BLaER1 treated with 17β-estradiol and CSF1 and Interleukin-3, amounts not matched to agents 10 nM and 100 nM (cell line): Measurements from ENCODE around the gene ISOC2.
"Not testable (repeated sequence)": the region's sequence is repeated elsewhere in the genome, so short reads cannot be mapped to it uniquely, and the experiment has no call there.

Experiments used
- H3K27ac ChIP-seq, 11 experiments: shearing (Covaris generic); formaldehyde crosslinking; 2 replicates each; pipeline ENCODE4 v1.8.1; 2022
- H3K27me3 ChIP-seq, 11 experiments: shearing (Covaris generic); formaldehyde crosslinking; 2 replicates each; pipeline ENCODE4 v1.8.1; 2022
- H3K36me3 ChIP-seq, 11 experiments: shearing (Covaris generic); formaldehyde crosslinking; 2 replicates each; pipeline ENCODE4 v1.8.1; 2022
- H3K4me1 ChIP-seq, 10 experiments: shearing (Covaris generic); formaldehyde crosslinking; 2 replicates each; pipeline ENCODE4 v1.8.1; 2022
- H3K4me2 ChIP-seq, 11 experiments: shearing (Covaris generic); formaldehyde crosslinking; 2 replicates each; pipeline ENCODE4 v1.8.1; 2022
- H3K4me3 ChIP-seq, 10 experiments: shearing (Covaris generic); formaldehyde crosslinking; 2 replicates each; pipeline ENCODE4 v1.8.1; 2022
- H3K9ac ChIP-seq, 11 experiments: shearing (Covaris generic); formaldehyde crosslinking; 2 replicates each; pipeline ENCODE4 v1.8.1; 2022
- H3K9me3 ChIP-seq, 11 experiments: shearing (Covaris generic); formaldehyde crosslinking; replicated peaks in 1 of 11; 2 replicates each; pipeline ENCODE4 v1.8.1; 2022
- H4K20me1 ChIP-seq, 11 experiments: shearing (Covaris generic); formaldehyde crosslinking; 2 replicates each; pipeline ENCODE4 v1.8.1; 2022
- Cebpa-rat ChIP-seq, 11 experiments: shearing (Covaris generic); IDR thresholded peaks; 2 replicates each; pipeline ENCODE4 v1.8.1; 2022

ISOC2 gene

GRCh38 chr19:55452749-55453346 is 8.6 kb downstream of the ISOC2 start:
- peaks cover 0 to 9% (median 0%) of the 10 kb centered on the region in 11 experiments; a peak in 6 of 22 replicates for H3K9me3 ChIP-seq
- TF ChIP-seq Cebpa-rat (IDR thresholded peaks at IDR 0.05), result no peak
- H3K4me3 ChIP-seq, result peak overlapping the region; percentile 8 to 63 (median 54); a peak in 18 of 20 replicates
- peaks cover 43 to 65% (median 59%) of the 10 kb centered on the region in 11 experiments for H3K27me3 ChIP-seq
- peaks cover 10 to 37% (median 24%) of the 10 kb centered on the region in 11 experiments; a peak in 19 of 22 replicates for H3K36me3 ChIP-seq
- H3K27ac ChIP-seq, result no peak overlapping the region
- peak overlapping the region; percentile 80 to 96 (median 90) for H3K4me2 ChIP-seq
- H3K9ac ChIP-seq, result peak overlapping the region in 3 of 11 experiments; percentile 44 to 63 (median 59); a peak in 3 of 22 replicates
- H4K20me1 ChIP-seq, result peaks cover 0 to 65% (median 54%) of the 10 kb centered on the region in 11 experiments; a peak in 21 of 22 replicates
- H3K4me1 ChIP-seq, result peaks cover 8 to 19% (median 13%) of the 10 kb centered on the region in 10 experiments; a peak in 19 of 20 replicates

GRCh38 chr19:55451965-55452748 is 9.3 kb downstream of the ISOC2 start:
- H4K20me1 ChIP-seq, result peaks cover 0 to 64% (median 48%) of the 10 kb centered on the region in 11 experiments; a peak in 21 of 22 replicates
- H3K36me3 ChIP-seq, result peaks cover 10 to 37% (median 24%) of the 10 kb centered on the region in 11 experiments; a peak in 19 of 22 replicates
- peak overlapping the region in 6 of 11 experiments; percentile 17 to 63 (median 45); a peak in 6 of 22 replicates for H3K9ac ChIP-seq
- H3K4me1 ChIP-seq, result peaks cover 8 to 16% (median 13%) of the 10 kb centered on the region in 10 experiments; a peak in 19 of 20 replicates
- H3K27me3 ChIP-seq, result peaks cover 50 to 72% (median 65%) of the 10 kb centered on the region in 11 experiments
- no peak overlapping the region for H3K27ac ChIP-seq
- peak in 2 of 11 experiments; percentile 19 to 20; a peak in 1 of 22 replicates for TF ChIP-seq Cebpa-rat (IDR thresholded peaks at IDR 0.05)
- H3K4me3 ChIP-seq, result peak overlapping the region; percentile 26 to 63 (median 54); a peak in 19 of 20 replicates
- peak overlapping the region; percentile 80 to 96 (median 90) for H3K4me2 ChIP-seq
- H3K9me3 ChIP-seq, result peaks cover 0 to 9% (median 0%) of the 10 kb centered on the region in 11 experiments; a peak in 6 of 22 replicates

GRCh38 chr19:55451163-55451964 is 10.1 kb downstream of the ISOC2 start:
- peak overlapping the region; percentile 26 to 63 (median 54); a peak in 19 of 20 replicates for H3K4me3 ChIP-seq
- peak overlapping the region; percentile 80 to 96 (median 90) for H3K4me2 ChIP-seq
- peaks cover 0 to 59% (median 40%) of the 10 kb centered on the region in 11 experiments; a peak in 21 of 22 replicates for H4K20me1 ChIP-seq

GRCh38 chr19:55449469-55449868 is 12.0 kb downstream of the ISOC2 start:
- H4K20me1 ChIP-seq, result peaks cover 0 to 49% (median 27%) of the 10 kb centered on the region in 11 experiments; a peak in 20 of 22 replicates
- H3K27ac ChIP-seq, result no peak overlapping the region
- H3K27me3 ChIP-seq, result peaks cover 76 to 99% (median 92%) of the 10 kb centered on the region in 11 experiments
- no peak for TF ChIP-seq Cebpa-rat (IDR thresholded peaks at IDR 0.05)
- no peak overlapping the region for H3K4me2 ChIP-seq
- H3K36me3 ChIP-seq, result peaks cover 5 to 11% (median 9%) of the 10 kb centered on the region in 11 experiments; a peak in 15 of 22 replicates
- H3K4me3 ChIP-seq, result no peak overlapping the region
- peaks cover 0 to 9% (median 0%) of the 10 kb centered on the region in 11 experiments; a peak in 6 of 22 replicates for H3K9me3 ChIP-seq
- H3K9ac ChIP-seq, result no peak overlapping the region
- H3K4me1 ChIP-seq, result peaks cover 8 to 19% (median 13%) of the 10 kb centered on the region in 10 experiments; a peak in 19 of 20 replicates

More at GRCh38 chr19:55451163-55451964, 10.1 kb downstream of the ISOC2 start:
- Histone ChIP-seq H3K9me3 (peaks cover 0 to 9% (median 0%) of the 10 kb centered on the region in 11 experiments; a peak in 6 of 22 replicates), H3K9ac (peak overlapping the region in 5 of 11 experiments; percentile 28 to 63 (median 46); a peak in 8 of 22 replicates), H3K4me1 (peaks cover 8 to 16% (median 13%) of the 10 kb centered on the region in 10 experiments; a peak in 19 of 20 replicates), H3K27me3 (peaks cover 58 to 80% (median 73%) of the 10 kb centered on the region in 11 experiments), H3K27ac (no peak overlapping the region), H3K36me3 (peaks cover 10 to 30% (median 23%) of the 10 kb centered on the region in 11 experiments; a peak in 19 of 22 replicates)
- no peak for TF ChIP-seq Cebpa-rat (IDR thresholded peaks at IDR 0.05)

GRCh38 chr19:55448175-55448490 is 13.3 kb downstream of the ISOC2 start:
- Histone ChIP-seq H3K4me1 (peaks cover 8 to 19% (median 13%) of the 10 kb centered on the region in 10 experiments; a peak in 19 of 20 replicates), H3K27me3 (peaks cover 88 to 99% (median 98%) of the 10 kb centered on the region in 11 experiments), H4K20me1 (peaks cover 0 to 37% (median 14%) of the 10 kb centered on the region in 11 experiments; a peak in 19 of 22 replicates)
- not testable (repeated sequence) for H3K9ac ChIP-seq, H3K4me2 ChIP-seq, H3K9me3 ChIP-seq, H3K4me3 ChIP-seq, H3K36me3 ChIP-seq, H3K27ac ChIP-seq

- no peak overlapping the region for H3K9ac ChIP-seq
- H3K4me2 ChIP-seq, result no peak overlapping the region
- peaks cover 7 to 17% (median 12%) of the 10 kb centered on the region in 10 experiments; a peak in 19 of 20 replicates for H3K4me1 ChIP-seq
- H4K20me1 ChIP-seq, result peaks cover 0 to 34% (median 12%) of the 10 kb centered on the region in 11 experiments; a peak in 19 of 22 replicates
- H3K36me3 ChIP-seq, result no peaks in the 10 kb centered on the region
- H3K4me3 ChIP-seq, result no peak overlapping the region
- H3K27me3 ChIP-seq, result peaks cover 88 to 99% (median 98%) of the 10 kb centered on the region in 11 experiments
- H3K27ac ChIP-seq, result no peak overlapping the region
- no peak for TF ChIP-seq Cebpa-rat (IDR thresholded peaks at IDR 0.05)
- H3K9me3 ChIP-seq, result peaks cover 0 to under 1% (median 0%) of the 10 kb centered on the region in 11 experiments; a peak in 2 of 22 replicates
Observed at GRCh38 chr19:55447421-55448174, 13.8 kb downstream of the ISOC2 start.

- Histone ChIP-seq H3K27me3 (peaks cover 88 to 99% (median 98%) of the 10 kb centered on the region in 11 experiments), H3K36me3 (no peaks in the 10 kb centered on the region), H3K9ac (no peak overlapping the region), H3K9me3 (no peaks in the 10 kb centered on the region; a peak in 1 of 22 replicates), H3K4me3 (no peak overlapping the region), H3K4me1 (peaks cover 0 to 10% (median 10%) of the 10 kb centered on the region in 10 experiments; a peak in 16 of 20 replicates), H4K20me1 (peaks cover 0 to 33% (median 5%) of the 10 kb centered on the region in 11 experiments; a peak in 11 of 22 replicates), H3K27ac (no peak overlapping the region), H3K4me2 (no peak overlapping the region)
- TF ChIP-seq Cebpa-rat (IDR thresholded peaks at IDR 0.05), result no peak
Observed at GRCh38 chr19:55446060-55446459, 15.4 kb downstream of the ISOC2 start.
